ENCODE data around the gene FBRSL1. TPM values are rescaled to one million over a fixed set of nuclear protein-coding genes. Genes with fewer than 3 reads are reported as not detected.

The FBRSL1 gene
- total RNA-seq, 2 experiments from 2014 or later = 38.8 to 41.7 TPM

GRCh38 chr12:132476421-132476820 is 13.5 kb upstream of the FBRSL1 start:
- no peak overlapping the region for H3K4me3 Mint-ChIP-seq
- no peaks in the 10 kb centered on the region for H3K36me3 Mint-ChIP-seq
- CTCF ChIA-PET = no interaction called here
- no peaks in the 10 kb centered on the region for H3K9me3 Mint-ChIP-seq
- POLR2A ChIA-PET = no interaction called here
- intact Hi-C loops (cut with micrococcal nuclease) = no loop called here
- no peak for DNase-seq
- H3K27me3 Mint-ChIP-seq = peaks cover 2% of the 10 kb centered on the region
- no peak overlapping the region for H3K27ac Mint-ChIP-seq
- H3K4me1 Mint-ChIP-seq (ENCODE audit: low read depth) = peaks cover 24% of the 10 kb centered on the region

GRCh38 chr12:132477017-132477702 is 12.8 kb upstream of the FBRSL1 start:
- intact Hi-C loops (cut with micrococcal nuclease) = no loop called here
- no peaks in the 10 kb centered on the region for H3K9me3 Mint-ChIP-seq
- H3K4me1 Mint-ChIP-seq (ENCODE audit: low read depth) = peaks cover 23% of the 10 kb centered on the region
- no peak overlapping the region for H3K4me3 Mint-ChIP-seq
- no peaks in the 10 kb centered on the region for H3K36me3 Mint-ChIP-seq
- no peak overlapping the region for H3K27ac Mint-ChIP-seq
- POLR2A ChIA-PET = no interaction called here
- peaks cover 2% of the 10 kb centered on the region for H3K27me3 Mint-ChIP-seq
- CTCF ChIA-PET = interaction anchor here (0.8 kb wide), 1 partner anchor 16 kb away, joined by 3 read pairs; no protein-coding TSS in a partner anchor
- DNase-seq = no peak

- intact Hi-C loops (cut with micrococcal nuclease) = no loop called here
- Mint-ChIP-seq H3K27ac (no peak overlapping the region), H3K36me3 (no peaks in the 10 kb centered on the region), H3K4me1 (ENCODE audit: low read depth) (peaks cover 21% of the 10 kb centered on the region), H3K27me3 (peaks cover 2% of the 10 kb centered on the region), H3K9me3 (no peaks in the 10 kb centered on the region), H3K4me3 (no peak overlapping the region)
- no peak for DNase-seq
- CTCF ChIA-PET = interaction anchor here (0.8 kb wide), 1 partner anchor 17 kb away, joined by 3 read pairs; no protein-coding TSS in a partner anchor
- POLR2A ChIA-PET = no interaction called here
Measured at GRCh38 chr12:132477703-132478432, 12.1 kb upstream of the FBRSL1 start.

- POLR2A ChIA-PET = no interaction called here
- H3K27me3 Mint-ChIP-seq = peaks cover 2% of the 10 kb centered on the region
- H3K27ac Mint-ChIP-seq = no peak overlapping the region
- H3K36me3 Mint-ChIP-seq = no peaks in the 10 kb centered on the region
- intact Hi-C loops (cut with micrococcal nuclease) = no loop called here
- CTCF ChIA-PET = no interaction called here
- no peak overlapping the region for H3K4me3 Mint-ChIP-seq
- no peaks in the 10 kb centered on the region for H3K9me3 Mint-ChIP-seq
- no peak for DNase-seq
- peaks cover 21% of the 10 kb centered on the region for H3K4me1 Mint-ChIP-seq (ENCODE audit: low read depth)
Measured at GRCh38 chr12:132478433-132478803, 11.5 kb upstream of the FBRSL1 start.

DNA sequence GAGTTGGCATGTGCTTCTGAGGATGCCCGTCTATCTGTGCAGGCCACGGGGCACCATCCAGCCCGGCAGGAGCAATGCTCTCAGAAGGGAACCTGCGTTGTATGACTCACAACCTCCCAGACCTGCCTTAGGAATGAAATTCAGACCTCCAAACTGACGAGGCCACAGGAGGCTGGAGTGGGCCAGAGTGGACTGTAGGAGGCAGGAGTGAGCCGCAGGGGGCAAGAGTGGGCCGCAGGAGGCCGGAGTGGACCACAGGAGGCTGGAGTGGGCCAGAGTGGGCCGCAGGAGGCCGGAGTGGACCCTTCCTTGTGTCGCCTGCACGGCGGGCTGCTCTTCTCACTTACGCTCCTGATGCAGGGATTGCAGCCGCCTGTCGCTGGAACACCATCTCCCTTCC is 11.1 kb upstream of the FBRSL1 start:
- H3K36me3 Mint-ChIP-seq = no peaks in the 10 kb centered on the region
- no peak for DNase-seq
- H3K4me3 Mint-ChIP-seq = no peak overlapping the region
- ChIA-PET CTCF (no interaction called here), POLR2A (no interaction called here)
- H3K27ac Mint-ChIP-seq = no peak overlapping the region
- intact Hi-C loops (cut with micrococcal nuclease) = no loop called here
- peaks cover 2% of the 10 kb centered on the region for H3K27me3 Mint-ChIP-seq
- peaks cover 21% of the 10 kb centered on the region for H3K4me1 Mint-ChIP-seq (ENCODE audit: low read depth)
- H3K9me3 Mint-ChIP-seq = no peaks in the 10 kb centered on the region

DNA sequence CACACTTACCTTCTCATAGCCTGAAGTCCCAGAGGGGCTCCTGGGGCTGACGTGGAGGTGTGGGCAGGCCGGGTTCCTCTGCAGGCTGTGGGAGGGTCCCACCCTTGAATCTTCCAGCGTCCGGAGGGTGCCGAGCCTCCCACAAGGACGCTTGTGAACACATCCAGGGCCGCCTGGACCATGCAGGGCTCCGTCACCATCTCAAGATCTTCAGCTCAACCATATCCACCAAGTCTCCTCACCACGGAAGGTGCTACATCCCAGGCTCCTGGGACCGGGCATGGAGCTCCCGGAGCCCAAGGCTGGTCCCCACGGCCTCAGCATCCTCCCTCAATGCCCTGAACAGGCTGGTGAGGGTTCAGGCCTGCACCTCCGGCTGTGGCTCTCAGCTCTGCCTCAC is 10.7 kb upstream of the FBRSL1 start:
- ChIA-PET POLR2A (no interaction called here), CTCF (no interaction called here)
- intact Hi-C loops (cut with micrococcal nuclease) = no loop called here
- Mint-ChIP-seq H3K4me3 (no peak overlapping the region), H3K4me1 (ENCODE audit: low read depth) (peaks cover 21% of the 10 kb centered on the region), H3K27ac (no peak overlapping the region), H3K27me3 (peaks cover 2% of the 10 kb centered on the region), H3K36me3 (no peaks in the 10 kb centered on the region), H3K9me3 (no peaks in the 10 kb centered on the region)
- DNase-seq = no peak

DNA sequence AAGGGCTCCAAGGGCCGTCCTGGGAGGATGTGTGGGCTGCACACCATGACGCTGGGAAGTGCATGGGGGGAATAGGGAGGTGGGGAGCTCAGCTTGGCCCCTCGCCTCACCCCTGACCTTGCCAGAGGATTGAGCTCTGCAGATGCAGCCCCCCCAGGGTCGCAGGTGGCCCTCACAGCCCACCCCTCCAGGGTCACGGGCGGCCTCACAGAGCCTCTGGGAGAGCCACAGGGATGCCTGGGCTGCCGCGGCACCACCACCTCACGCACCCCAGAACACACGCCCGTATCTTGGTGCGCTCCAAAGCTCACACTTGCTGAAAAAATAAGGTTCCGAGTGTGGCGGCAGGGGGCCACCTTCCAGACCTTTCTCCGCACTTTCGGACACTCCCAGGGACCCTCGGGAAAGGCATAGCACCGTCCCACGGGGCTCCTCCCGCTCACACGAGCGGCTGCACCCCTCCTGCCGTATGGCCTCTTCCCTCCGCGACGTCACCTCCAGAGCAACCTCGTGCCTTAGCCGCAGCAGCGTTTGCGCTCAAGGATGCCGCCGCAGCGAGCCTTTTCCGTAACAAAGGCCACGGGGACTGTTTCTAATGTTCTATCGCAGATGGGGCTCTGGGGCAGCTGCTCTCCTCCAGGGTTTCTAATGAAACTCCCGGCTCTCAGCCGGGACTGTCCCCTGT is 9.9 kb upstream of the FBRSL1 start:
- intact Hi-C loops (cut with micrococcal nuclease) = no loop called here
- peaks cover 21% of the 10 kb centered on the region for H3K4me1 Mint-ChIP-seq (ENCODE audit: low read depth)
- CTCF ChIA-PET = no interaction called here

GRCh38 chr12:132480623-132481132 is 9.3 kb upstream of the FBRSL1 start:
- no peaks in the 10 kb centered on the region for H3K9me3 Mint-ChIP-seq
- H3K27me3 Mint-ChIP-seq = peaks cover 2% of the 10 kb centered on the region
- H3K27ac Mint-ChIP-seq = no peak overlapping the region
- CTCF ChIA-PET = no interaction called here
- DNase-seq = no peak
- peaks cover 18% of the 10 kb centered on the region for H3K4me1 Mint-ChIP-seq (ENCODE audit: low read depth)
- intact Hi-C loops (cut with micrococcal nuclease) = no loop called here
- POLR2A ChIA-PET = no interaction called here
- no peaks in the 10 kb centered on the region for H3K36me3 Mint-ChIP-seq
- no peak overlapping the region for H3K4me3 Mint-ChIP-seq

More for the DNA sequence above, 9.9 kb upstream of the FBRSL1 start:
- POLR2A ChIA-PET = no interaction called here
- Mint-ChIP-seq H3K27ac (no peak overlapping the region), H3K9me3 (no peaks in the 10 kb centered on the region), H3K4me3 (no peak overlapping the region), H3K36me3 (no peaks in the 10 kb centered on the region), H3K27me3 (peaks cover 2% of the 10 kb centered on the region)
- no peak for DNase-seq

GRCh38 chr12:132481345-132481744 is 8.6 kb upstream of the FBRSL1 start:
- Mint-ChIP-seq H3K27me3 (no peaks in the 10 kb centered on the region), H3K36me3 (no peaks in the 10 kb centered on the region), H3K4me3 (no peak overlapping the region), H3K4me1 (ENCODE audit: low read depth) (peaks cover 15% of the 10 kb centered on the region), H3K9me3 (no peaks in the 10 kb centered on the region), H3K27ac (no peak overlapping the region)
- CTCF ChIA-PET = no interaction called here
- POLR2A ChIA-PET = no interaction called here
- intact Hi-C loops (cut with micrococcal nuclease) = no loop called here
- no peak for DNase-seq

GRCh38 chr12:132481771-132482745 is 7.9 kb upstream of the FBRSL1 start:
- no peak overlapping the region for H3K27ac Mint-ChIP-seq
- intact Hi-C loops (cut with micrococcal nuclease) = no loop called here
- ChIA-PET CTCF (no interaction called here), POLR2A (no interaction called here)
- H3K36me3 Mint-ChIP-seq = no peaks in the 10 kb centered on the region
- H3K4me3 Mint-ChIP-seq = no peak overlapping the region
- H3K27me3 Mint-ChIP-seq = no peaks in the 10 kb centered on the region
- H3K9me3 Mint-ChIP-seq = no peaks in the 10 kb centered on the region
- no peak for DNase-seq
- H3K4me1 Mint-ChIP-seq (ENCODE audit: low read depth) = peaks cover 11% of the 10 kb centered on the region

DNA sequence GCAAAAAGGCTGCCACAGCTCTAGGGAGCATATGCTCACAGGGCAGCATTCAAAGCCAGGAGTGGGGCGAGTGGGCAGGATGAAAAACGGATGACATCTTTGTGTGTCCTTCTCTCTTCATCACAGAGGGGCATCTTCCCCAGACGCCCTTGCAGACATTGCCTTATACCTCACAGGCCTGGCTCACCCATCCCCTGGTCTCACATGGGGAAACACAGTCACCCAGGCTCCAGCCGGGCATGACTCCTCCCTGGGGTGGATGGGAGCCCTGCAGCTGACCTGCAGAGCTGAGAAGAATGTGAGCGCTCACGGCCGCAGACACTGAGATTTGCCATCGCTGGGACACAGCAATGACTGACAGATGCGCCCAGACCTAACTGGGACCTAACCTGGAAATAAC is 7.2 kb upstream of the FBRSL1 start:
- Mint-ChIP-seq H3K27me3 (no peaks in the 10 kb centered on the region), H3K36me3 (no peaks in the 10 kb centered on the region)

DNA sequence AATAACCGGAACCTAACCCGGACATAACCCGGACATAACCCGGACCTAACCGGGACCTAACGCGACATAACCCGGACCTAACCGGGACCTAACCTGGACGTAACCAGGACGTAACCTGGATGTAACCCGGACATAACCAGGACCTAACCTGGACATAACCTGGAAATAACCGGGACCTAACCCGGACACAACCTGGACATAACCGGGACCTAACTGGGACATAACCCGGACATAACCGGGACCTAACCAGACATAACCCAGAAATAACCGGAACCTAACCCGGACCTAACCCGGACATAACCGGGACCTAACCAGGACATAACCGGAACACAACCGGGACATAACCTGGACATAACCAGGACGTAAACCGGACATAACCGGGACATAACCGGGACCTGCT is 6.7 kb upstream of the FBRSL1 start:
- Mint-ChIP-seq H3K9me3 (no peaks in the 10 kb centered on the region), H3K4me1 (ENCODE audit: low read depth) (peaks cover 14% of the 10 kb centered on the region), H3K27me3 (no peaks in the 10 kb centered on the region), H3K4me3 (no peak overlapping the region), H3K36me3 (no peaks in the 10 kb centered on the region), H3K27ac (no peak overlapping the region)
- ChIA-PET POLR2A (no interaction called here), CTCF (interaction anchor here (0.7 to 1.0 kb wide), 2 partner anchors 9 to 22 kb away, joined by 3 read pairs; no protein-coding TSS in a partner anchor)
- intact Hi-C loops (cut with micrococcal nuclease) = no loop called here
- DNase-seq = no peak

More for the DNA sequence above, 7.2 kb upstream of the FBRSL1 start:
- ChIA-PET POLR2A (no interaction called here), CTCF (no interaction called here)
- H3K4me1 Mint-ChIP-seq (ENCODE audit: low read depth) = peaks cover 10% of the 10 kb centered on the region
- no peak overlapping the region for H3K4me3 Mint-ChIP-seq
- intact Hi-C loops (cut with micrococcal nuclease) = no loop called here
- H3K27ac Mint-ChIP-seq = no peak overlapping the region
- H3K9me3 Mint-ChIP-seq = no peaks in the 10 kb centered on the region
- no peak for DNase-seq
